RKO (cell line): ENCODE measurements around the gene KPNA4.
"Not testable (repeated sequence)": the region's sequence is repeated elsewhere in the genome, so short reads cannot be mapped to it uniquely, and the experiment has no call there.

ENCODE experiments used
- DNase-seq: peaks from one replicate; pipeline ENCODE4 v3.0.0-alpha.2; 2016; ENCODE audit warnings: low spot score

KPNA4 gene

GRCh38 chr3:160565442-160566403, at the start of gene KPNA4:
TSS of gene KPNA4 (minus strand) at chr3:160565571. CDS start at chr3:160565282, 289 bp downstream.
- DNase-seq, result peak; percentile 99

- DNase-seq, result no peak
Observed at GRCh38 chr3:160613661-160614060, 48.3 kb upstream of the KPNA4 start.

GRCh38 chr3:160612386-160613075, 47.2 kb upstream of the KPNA4 start:
- no peak for DNase-seq

GRCh38 chr3:160611141-160611540, 45.8 kb upstream of the KPNA4 start:
- peak; percentile 12 for DNase-seq

- no peak for DNase-seq
Observed at GRCh38 chr3:160608870-160609269, 43.5 kb upstream of the KPNA4 start.

- no peak for DNase-seq
Observed at GRCh38 chr3:160607826-160608225, 42.5 kb upstream of the KPNA4 start.

- no peak for DNase-seq
Observed at GRCh38 chr3:160605315-160605714, 39.9 kb upstream of the KPNA4 start.

- not testable (repeated sequence) for DNase-seq
Observed at GRCh38 chr3:160603845-160604244, 38.5 kb upstream of the KPNA4 start.

- DNase-seq, result no peak
Observed at GRCh38 chr3:160602259-160602658, 36.9 kb upstream of the KPNA4 start.

- no peak for DNase-seq
Observed at GRCh38 chr3:160601288-160601687, 35.9 kb upstream of the KPNA4 start.

GRCh38 chr3:160598865-160599264, 33.5 kb upstream of the KPNA4 start:
- no peak for DNase-seq

GRCh38 chr3:160588023-160588422, 22.7 kb upstream of the KPNA4 start:
- DNase-seq, result no peak

GRCh38 chr3:160587105-160587504, 21.7 kb upstream of the KPNA4 start:
- no peak for DNase-seq

- DNase-seq, result no peak
Observed at GRCh38 chr3:160586679-160587078, 21.3 kb upstream of the KPNA4 start.

- DNase-seq, result no peak
Observed at GRCh38 chr3:160583451-160583850, 18.1 kb upstream of the KPNA4 start.

- DNase-seq, result no peak
Observed at GRCh38 chr3:160580938-160581337, 15.6 kb upstream of the KPNA4 start.

GRCh38 chr3:160577556-160578195, 12.3 kb upstream of the KPNA4 start:
- DNase-seq, result no peak

GRCh38 chr3:160577093-160577492, 11.7 kb upstream of the KPNA4 start:
- no peak for DNase-seq

GRCh38 chr3:160576621-160577020, 11.2 kb upstream of the KPNA4 start:
- DNase-seq, result no peak

GRCh38 chr3:160575589-160575988, 10.2 kb upstream of the KPNA4 start:
- no peak for DNase-seq

- DNase-seq, result no peak
Observed at GRCh38 chr3:160574636-160575035, 9.3 kb upstream of the KPNA4 start.

GRCh38 chr3:160573955-160574525, 8.7 kb upstream of the KPNA4 start:
- not testable (repeated sequence) for DNase-seq
